ENCODE results near the gene TMEM37. TPM values are rescaled to one million over a fixed set of nuclear protein-coding genes. Genes with fewer than 3 reads are reported as not detected.
A peak's percentile ranks its signal among the peaks of the same experiment; 100 is the strongest.

The TMEM37 gene
- total RNA-seq, 1 experiment from 2014 or later = 2.3 TPM

DNA sequence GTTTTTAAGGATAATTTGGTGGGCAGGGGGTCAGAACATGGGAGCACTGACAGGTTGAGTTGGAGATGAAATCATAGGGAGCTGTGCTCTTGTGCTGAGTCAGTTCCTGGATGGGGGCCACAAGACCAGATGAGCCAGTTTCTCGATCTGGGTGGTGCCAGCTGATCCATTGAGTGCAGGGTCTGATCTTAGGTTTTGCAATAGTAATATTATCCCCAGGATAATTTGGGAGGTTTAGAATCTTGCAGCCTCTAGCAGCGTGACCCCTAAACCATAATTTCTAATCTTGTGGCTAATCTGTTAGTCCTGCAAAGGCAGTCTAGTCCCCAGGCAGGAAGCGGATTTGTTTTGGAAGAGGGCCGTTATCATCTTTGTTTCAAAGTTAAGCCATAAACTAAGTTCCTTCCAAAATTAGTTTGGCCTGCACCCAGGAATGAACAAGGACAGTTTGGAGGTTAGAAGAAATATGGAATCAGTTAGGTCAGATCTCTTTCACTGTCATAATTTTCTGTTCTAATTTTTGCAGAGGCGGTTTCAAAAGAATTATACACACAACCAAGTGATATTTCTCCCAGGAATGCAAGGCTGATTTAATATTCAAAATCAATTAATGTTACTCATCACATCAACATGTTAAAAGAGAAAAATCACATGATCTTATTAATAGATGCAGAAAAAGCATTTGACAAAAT, 41.9 kb upstream of the TMEM37 start:
- ChIA-PET CTCF (no interaction called here), RAD21 (ENCODE audit: low non-redundant PET in 1 of 2, low total read pairs in 2 of 2, uncharacterized antibody in 2 of 2, unreplicated experiment in 2 of 2) (no interaction called here), POLR2A (no interaction called here)
- no peak overlapping the region for H3K4me3 ChIP-seq (replicated peaks in 1 of 2; ENCODE audit: low read depth in 1 of 2, low read length in 2 of 2)
- TF ChIP-seq JUND (IDR thresholded peaks at IDR 0.05) (peak; percentile 53; the same call in 1 of the 2 replicates), YY1 (IDR thresholded peaks at IDR 0.05; ENCODE audit: extremely low read depth, insufficient replicate concordance, low read depth, low read length) (no peak), FOSL1 (IDR thresholded peaks at IDR 0.05; ENCODE audit: low read depth) (peak; percentile 20), CEBPB (IDR thresholded peaks at IDR 0.05; ENCODE audit: low read depth) (peak; percentile 48), ELF1 (IDR thresholded peaks at IDR 0.05; ENCODE audit: borderline replicate concordance, low read depth) (no peak), SP1 (IDR thresholded peaks at IDR 0.05; ENCODE audit: low read depth) (peak; percentile 30; the same call in 1 of the 2 replicates)
- TF ChIP-seq, protein P1, sequence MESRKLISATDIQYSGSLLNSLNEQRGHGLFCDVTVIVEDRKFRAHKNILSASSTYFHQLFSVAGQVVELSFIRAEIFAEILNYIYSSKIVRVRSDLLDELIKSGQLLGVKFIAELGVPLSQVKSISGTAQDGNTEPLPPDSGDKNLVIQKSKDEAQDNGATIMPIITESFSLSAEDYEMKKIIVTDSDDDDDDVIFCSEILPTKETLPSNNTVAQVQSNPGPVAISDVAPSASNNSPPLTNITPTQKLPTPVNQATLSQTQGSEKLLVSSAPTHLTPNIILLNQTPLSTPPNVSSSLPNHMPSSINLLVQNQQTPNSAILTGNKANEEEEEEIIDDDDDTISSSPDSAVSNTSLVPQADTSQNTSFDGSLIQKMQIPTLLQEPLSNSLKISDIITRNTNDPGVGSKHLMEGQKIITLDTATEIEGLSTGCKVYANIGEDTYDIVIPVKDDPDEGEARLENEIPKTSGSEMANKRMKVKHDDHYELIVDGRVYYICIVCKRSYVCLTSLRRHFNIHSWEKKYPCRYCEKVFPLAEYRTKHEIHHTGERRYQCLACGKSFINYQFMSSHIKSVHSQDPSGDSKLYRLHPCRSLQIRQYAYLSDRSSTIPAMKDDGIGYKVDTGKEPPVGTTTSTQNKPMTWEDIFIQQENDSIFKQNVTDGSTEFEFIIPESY (IDR thresholded peaks at IDR 0.05; ENCODE audit: extremely low read depth, insufficient replicate concordance, low read length) = no peak
- H2AFZ ChIP-seq (ENCODE audit: low read depth, low read length, poor library complexity, severe bottlenecking) = peak overlapping the region; percentile 54
- H3K9me2 ChIP-seq (ENCODE audit: insufficient read depth) = no peaks in the 10 kb centered on the region
- no peak overlapping the region for H3K9ac ChIP-seq (ENCODE audit: low read length)
- H3K4me2 ChIP-seq (ENCODE audit: low read length) = peak overlapping the region; percentile 57
- no peaks in the 10 kb centered on the region for H4K20me1 ChIP-seq (ENCODE audit: insufficient read depth)
- H3K36me3 ChIP-seq (ENCODE audit: control insufficient read depth in 1 of 2, insufficient read depth in 2 of 2, low read length in 2 of 2) = no peaks in the 10 kb centered on the region
- intact Hi-C loops (cut with micrococcal nuclease) = no loop called here
- ATAC-seq = peak; percentile 52; the same call in 1 of the 2 replicates
- H3K27ac ChIP-seq (ENCODE audit: low read depth, low read length) = no peak overlapping the region
- BruUV-seq (replicated peaks) = no TSS peak
- H3K27me3 ChIP-seq (ENCODE audit: insufficient read depth, low read length) = no peaks in the 10 kb centered on the region
- peaks cover 22 to 28% of the 10 kb centered on the region in 2 experiments; a peak in 3 of 4 replicates for H3K4me1 ChIP-seq (ENCODE audit: control insufficient read depth in 1 of 2, insufficient read depth in 2 of 2, low read length in 2 of 2)
- no peak for DNase-seq (ENCODE audit: low read depth, low spot score)
- no peaks in the 10 kb centered on the region for H3K79me2 ChIP-seq (ENCODE audit: insufficient read depth, low read length)
- H3K9me3 ChIP-seq (ENCODE audit: control insufficient read depth in 1 of 2, insufficient read depth in 1 of 2, low read depth in 1 of 2, low read length in 2 of 2) = no peaks in the 10 kb centered on the region

Measured in HCT116 (cell line).